GM12891 (cell line): ENCODE data around the gene LZTS3.

Source experiments
- POLR2A ChIP-seq: IDR thresholded peaks from 2 replicates; pipeline ENCODE4 v1.6.1; 2011; ENCODE audit warnings: low read depth, low read length, control low read depth
- POLR2AphosphoS5 ChIP-seq: IDR thresholded peaks from 2 replicates; pipeline ENCODE4 v1.6.1; 2011; ENCODE audit warnings: low read depth, low read length, control low read depth
- TAF1 ChIP-seq: IDR thresholded peaks from 2 replicates; pipeline ENCODE4 v1.6.1; 2011; ENCODE audit warnings: low read depth, low read length, control low read depth

DNA sequence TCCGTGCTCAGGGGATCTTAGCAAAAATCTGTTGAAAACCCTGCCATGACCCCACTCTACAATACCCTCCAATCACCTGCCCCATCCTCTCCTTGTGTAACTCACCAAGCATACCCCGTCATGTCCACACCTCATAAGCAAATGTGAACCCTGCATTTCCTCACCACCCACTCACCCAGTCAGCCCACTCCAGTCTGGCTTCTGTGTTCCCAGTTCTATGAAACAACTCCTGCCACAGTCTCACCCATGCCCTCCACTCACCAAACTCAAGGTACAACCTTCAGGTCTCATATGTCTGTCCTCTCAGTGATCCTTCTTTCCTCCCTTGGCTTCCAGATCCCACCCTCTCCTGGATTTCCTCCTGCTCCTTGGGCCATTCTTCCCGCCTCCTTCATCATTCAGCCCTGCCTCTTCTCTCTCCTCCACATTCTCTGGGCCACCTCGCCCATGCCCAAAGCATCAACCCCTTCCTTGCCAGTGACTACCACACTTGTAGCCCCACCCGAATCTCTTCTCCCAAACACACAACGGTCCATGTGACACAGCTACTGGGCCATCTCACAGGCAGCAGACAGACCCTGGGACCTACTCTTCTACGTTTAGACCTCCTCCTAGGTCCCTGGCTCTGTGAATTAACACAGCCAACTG is 22.4 kb upstream of the LZTS3 start:
- no peak for TF ChIP-seq POLR2A
- no peak for TF ChIP-seq TAF1
- no peak for TF ChIP-seq POLR2AphosphoS5
